Ascending aorta (tissue), 2 donors: Measurements from ENCODE around the gene EEF1G. TPM values are rescaled to one million over a fixed set of nuclear protein-coding genes. Genes with fewer than 3 reads are reported as not detected.

Experiments used
- DNase-seq, 2 donors: peaks; one replicate each; pipeline ENCODE4 v3.0.0-alpha.2; 2019; ENCODE audit warnings: low spot score in 2 of 2
- H3K27ac ChIP-seq, 2 donors: fragments of 200-600 bp; sonication (generic); one replicate each; pipeline ENCODE4 v1.5.1; 2016 to 2017; ENCODE audit warnings: mild to moderate bottlenecking in 1 of 2
- H3K27me3 ChIP-seq: fragments of 200-600 bp; sonication (generic); one replicate; pipeline ENCODE4 v1.5.1; 2017
- H3K36me3 ChIP-seq, 2 donors: fragments of 200-600 bp; sonication (generic); one replicate each; pipeline ENCODE4 v1.5.1; 2016
- H3K4me1 ChIP-seq, 2 donors: fragments of 200-600 bp; sonication (generic); one replicate each; pipeline ENCODE4 v1.5.1; 2016 to 2017; ENCODE audit warnings: mild to moderate bottlenecking in 1 of 2
- H3K4me3 ChIP-seq, 2 donors: fragments of 200-600 bp; sonication (generic); one replicate each; pipeline ENCODE4 v1.5.1; 2016 to 2017; ENCODE audit warnings: mild to moderate bottlenecking in 1 of 2
- H3K9me3 ChIP-seq, 2 donors: fragments of 200-600 bp; sonication (generic); one replicate each; pipeline ENCODE4 v1.5.1; 2016
- intact Hi-C: fragments of 100-400 bp; cut with DNase I; formaldehyde crosslinking; loops from one replicate; pipeline ENCODE4 v1.15.1; 2023
- total RNA-seq: library from RNA; depleted of rRNA; stranded (reverse); fragments of >200 nt; gene quantifications from one replicate; pipeline ENCODE4 v1.1.0, GENCODE V29; 2016
- TF ChIP-seq, protein P1 (sequence below), 3 experiments: fragments of 200-600 bp in 2 of 3; fragments of 450-650 bp in 1 of 3; sonication (generic) in 2 of 3; IDR thresholded peaks; one replicate each; pipeline ENCODE4 v1.5.1; 2016 to 2019; ENCODE audit warnings: antibody characterized with exemption in 3 of 3, mild to moderate bottlenecking in 1 of 3, moderate library complexity in 1 of 3

EEF1G gene
- total RNA-seq, 1 donor from 2014 or later = 1,083 TPM

- no peaks in the 10 kb centered on the region for H3K27me3 ChIP-seq
- H3K4me1 ChIP-seq = peaks cover 38 to 62% of the 10 kb centered on the region in 2 donors
- no peaks in the 10 kb centered on the region for H3K9me3 ChIP-seq
- H3K27ac ChIP-seq = peak overlapping the region; percentile 94 to 96
- DNase-seq = no peak
- intact Hi-C loops = loop anchor here (1.0 kb wide), 1 partner anchor 11 kb away; the partner anchor contains the start of gene AHNAK
- TF ChIP-seq, protein P1, sequence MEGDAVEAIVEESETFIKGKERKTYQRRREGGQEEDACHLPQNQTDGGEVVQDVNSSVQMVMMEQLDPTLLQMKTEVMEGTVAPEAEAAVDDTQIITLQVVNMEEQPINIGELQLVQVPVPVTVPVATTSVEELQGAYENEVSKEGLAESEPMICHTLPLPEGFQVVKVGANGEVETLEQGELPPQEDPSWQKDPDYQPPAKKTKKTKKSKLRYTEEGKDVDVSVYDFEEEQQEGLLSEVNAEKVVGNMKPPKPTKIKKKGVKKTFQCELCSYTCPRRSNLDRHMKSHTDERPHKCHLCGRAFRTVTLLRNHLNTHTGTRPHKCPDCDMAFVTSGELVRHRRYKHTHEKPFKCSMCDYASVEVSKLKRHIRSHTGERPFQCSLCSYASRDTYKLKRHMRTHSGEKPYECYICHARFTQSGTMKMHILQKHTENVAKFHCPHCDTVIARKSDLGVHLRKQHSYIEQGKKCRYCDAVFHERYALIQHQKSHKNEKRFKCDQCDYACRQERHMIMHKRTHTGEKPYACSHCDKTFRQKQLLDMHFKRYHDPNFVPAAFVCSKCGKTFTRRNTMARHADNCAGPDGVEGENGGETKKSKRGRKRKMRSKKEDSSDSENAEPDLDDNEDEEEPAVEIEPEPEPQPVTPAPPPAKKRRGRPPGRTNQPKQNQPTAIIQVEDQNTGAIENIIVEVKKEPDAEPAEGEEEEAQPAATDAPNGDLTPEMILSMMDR (IDR thresholded peaks at IDR 0.05) = no peak
- peak overlapping the region in 1 of 2 donors; percentile 42 for H3K4me3 ChIP-seq
- peaks cover 16 to 20% of the 10 kb centered on the region in 2 donors for H3K36me3 ChIP-seq
Measured at GRCh38 chr11:62556875-62557631, 16.6 kb downstream of the EEF1G start.

GRCh38 chr11:62556108-62556874, 17.4 kb downstream of the EEF1G start:
- intact Hi-C loops = loop anchor here (1.0 kb wide), 1 partner anchor 10 kb away; the partner anchor contains the start of gene AHNAK

GRCh38 chr11:62555464-62556107, 18.1 kb downstream of the EEF1G start:
- Histone ChIP-seq H3K9me3 (no peaks in the 10 kb centered on the region), H3K27me3 (no peaks in the 10 kb centered on the region), H3K4me3 (peak overlapping the region; percentile 36 to 42), H3K36me3 (peaks cover 15 to 17% of the 10 kb centered on the region in 2 donors), H3K4me1 (peaks cover 39 to 71% of the 10 kb centered on the region in 2 donors), H3K27ac (peak overlapping the region; percentile 94 to 96)
- no peak for DNase-seq
- TF ChIP-seq, protein P1 (IDR thresholded peaks at IDR 0.05) = no peak
- intact Hi-C loops = loop anchor here (1.0 kb wide), 1 partner anchor 9 kb away; the partner anchor contains the start of gene AHNAK

More at GRCh38 chr11:62556108-62556874, 17.4 kb downstream of the EEF1G start:
- peaks cover 43 to 69% of the 10 kb centered on the region in 2 donors for H3K4me1 ChIP-seq
- peak; percentile 85 to 97 for DNase-seq
- peak overlapping the region; percentile 94 to 96 for H3K27ac ChIP-seq
- H3K27me3 ChIP-seq = no peaks in the 10 kb centered on the region
- H3K4me3 ChIP-seq = peak overlapping the region; percentile 36 to 42
- H3K9me3 ChIP-seq = no peaks in the 10 kb centered on the region
- TF ChIP-seq, protein P1 (IDR thresholded peaks at IDR 0.05) = no peak
- H3K36me3 ChIP-seq = peaks cover 15 to 20% of the 10 kb centered on the region in 2 donors

- peaks cover 11 to 12% of the 10 kb centered on the region in 2 donors for H3K36me3 ChIP-seq
- peak overlapping the region; percentile 94 to 96 for H3K27ac ChIP-seq
- TF ChIP-seq, protein P1 (IDR thresholded peaks at IDR 0.05) = no peak
- intact Hi-C loops = no loop called here
- H3K4me3 ChIP-seq = no peak overlapping the region
- no peaks in the 10 kb centered on the region for H3K9me3 ChIP-seq
- no peaks in the 10 kb centered on the region for H3K27me3 ChIP-seq
- peaks cover 39 to 70% of the 10 kb centered on the region in 2 donors for H3K4me1 ChIP-seq
- no peak for DNase-seq
Measured at GRCh38 chr11:62554387-62555167, 19.1 kb downstream of the EEF1G start.
